ENCODE data around the gene RPL7L1.
"Not testable (repeated sequence)": the region's sequence is repeated elsewhere in the genome, so short reads cannot be mapped to it uniquely, and the experiment has no call there.

The RPL7L1 gene

DNA sequence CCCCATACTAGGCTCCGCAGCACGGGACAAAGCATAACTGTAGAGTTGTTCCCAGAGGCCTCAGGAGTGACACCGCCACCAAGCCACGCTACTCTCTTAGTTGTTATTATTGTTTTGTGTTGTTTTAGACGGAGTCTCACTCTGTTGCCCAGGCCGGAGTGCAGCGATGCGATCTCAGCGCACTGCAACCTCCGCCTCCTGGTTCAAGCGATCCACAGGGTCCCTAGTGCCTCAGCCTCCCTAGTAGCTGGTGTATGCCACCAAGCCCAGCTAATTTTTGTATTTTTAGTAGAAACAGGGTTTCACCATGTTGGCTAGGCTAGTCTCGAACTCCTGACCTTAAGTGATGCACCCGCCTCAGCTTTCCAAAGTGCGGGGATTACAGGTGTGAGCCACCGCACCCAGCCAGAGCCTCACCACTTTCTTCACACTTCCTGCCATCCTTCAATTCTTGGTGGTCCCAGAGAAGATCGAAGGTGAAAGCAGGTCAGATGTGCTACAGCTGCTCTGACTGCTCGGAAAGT lies 11.8 kb downstream of the RPL7L1 start:
- DNase-seq (ENCODE audit: low read depth) = no peak

DNA sequence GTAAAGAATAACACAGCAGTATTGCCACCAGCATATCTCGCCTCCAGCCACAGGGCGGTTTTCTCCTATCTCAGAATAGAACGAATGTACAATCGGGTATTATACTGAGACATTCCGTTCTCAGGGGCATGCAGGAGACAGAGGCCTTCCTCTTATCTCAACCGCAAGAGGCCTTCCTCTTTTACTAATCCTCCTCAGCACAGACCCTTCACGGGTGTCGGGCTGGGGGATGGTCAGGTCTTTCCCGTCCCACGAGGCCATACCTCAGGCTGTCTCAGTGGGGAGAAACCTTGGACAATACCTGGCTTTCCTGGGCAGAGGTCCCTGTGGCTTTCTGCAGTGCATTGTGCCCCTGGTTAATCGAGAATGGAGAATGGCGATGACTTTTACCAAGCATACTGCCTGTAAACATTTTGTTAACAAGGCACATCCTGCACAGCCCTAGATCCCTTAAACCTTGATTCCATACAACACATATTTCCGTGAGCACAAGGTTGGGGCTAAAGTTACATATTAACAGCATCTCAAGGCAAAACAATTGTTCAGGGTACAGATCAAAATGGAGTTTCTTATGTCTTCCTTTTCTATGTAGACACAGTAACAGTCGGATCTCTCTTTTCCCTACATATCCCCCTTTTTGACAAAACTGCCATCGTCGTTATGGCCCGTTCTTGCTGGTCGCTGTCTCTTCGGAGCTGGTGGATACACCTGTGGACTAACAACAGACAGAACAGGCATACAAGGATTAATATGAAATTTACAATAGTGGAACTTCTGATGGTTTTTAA lies 14.8 kb downstream of the RPL7L1 start:
- not testable (repeated sequence) for DNase-seq (ENCODE audit: low read depth)

DNA sequence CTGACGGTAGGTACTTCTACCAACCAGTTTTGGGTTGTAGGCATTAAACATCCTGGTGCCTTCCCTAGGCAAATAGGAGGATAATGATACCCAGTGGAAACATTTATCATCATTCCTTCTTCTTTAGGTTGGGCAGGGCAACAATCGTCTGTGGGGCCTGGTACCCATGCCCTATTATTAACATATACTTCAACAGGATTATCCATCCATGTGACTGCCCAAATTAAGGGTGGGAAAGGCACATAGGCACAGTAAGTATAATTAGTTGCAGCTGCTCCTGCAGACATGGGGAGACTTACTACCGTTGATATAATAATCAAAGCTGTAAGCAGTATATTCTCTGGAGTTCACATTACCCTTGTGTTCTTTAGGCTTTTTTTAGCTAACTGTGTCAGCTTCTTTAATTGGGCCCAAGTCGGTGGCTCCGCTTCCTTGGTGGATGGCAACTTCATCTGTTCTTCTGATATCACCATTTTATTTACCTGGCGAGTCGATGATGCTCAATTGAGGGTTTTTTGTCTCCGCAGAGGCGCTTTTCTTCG lies 16.8 kb downstream of the RPL7L1 start:
- no peak for DNase-seq (ENCODE audit: low read depth)

DNA sequence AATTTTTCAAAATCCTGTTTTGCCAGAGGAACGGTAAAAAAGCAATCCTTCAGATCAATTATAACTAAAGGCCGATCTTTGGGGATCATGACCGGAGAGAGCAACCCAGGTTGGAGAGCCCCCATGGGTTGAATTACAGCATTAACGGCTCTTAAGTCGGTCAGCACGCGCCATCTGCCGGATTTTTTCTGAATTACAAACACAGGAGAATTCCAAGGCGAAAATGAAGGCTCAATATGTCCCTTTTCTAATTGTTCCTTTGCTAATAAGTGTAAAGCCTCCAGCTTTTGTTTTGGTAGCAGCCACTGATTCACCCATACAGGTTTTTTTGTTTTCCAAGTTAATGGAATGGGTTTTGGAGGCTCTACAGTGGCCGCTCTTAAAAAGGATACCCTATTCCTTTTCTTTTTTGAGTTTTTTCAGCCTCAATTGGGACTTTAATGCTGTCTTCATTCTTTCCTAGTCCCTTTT lies 19.5 kb downstream of the RPL7L1 start:
- DNase-seq (ENCODE audit: low read depth) = peak; percentile 58

DNA sequence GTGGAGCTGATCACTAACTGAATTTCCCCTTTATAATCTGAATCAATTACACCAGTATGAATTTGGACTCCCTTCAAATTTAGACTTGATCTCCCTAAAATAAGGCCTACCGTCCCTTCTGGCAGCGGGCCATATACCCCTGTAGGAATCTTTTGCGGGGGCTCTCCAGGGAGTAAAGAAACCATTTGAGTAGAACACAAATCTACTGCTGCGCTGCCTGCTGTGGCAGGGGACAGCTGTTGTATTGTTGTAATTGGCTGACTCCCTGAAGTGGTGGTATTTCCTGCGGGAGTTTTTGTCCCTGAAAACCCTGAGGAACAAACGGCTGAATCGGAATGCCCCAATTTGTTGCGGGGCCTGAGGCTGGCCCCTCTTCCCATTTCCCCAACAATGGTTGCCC lies 20.5 kb downstream of the RPL7L1 start:
- DNase-seq (ENCODE audit: low read depth) = no peak

DNA sequence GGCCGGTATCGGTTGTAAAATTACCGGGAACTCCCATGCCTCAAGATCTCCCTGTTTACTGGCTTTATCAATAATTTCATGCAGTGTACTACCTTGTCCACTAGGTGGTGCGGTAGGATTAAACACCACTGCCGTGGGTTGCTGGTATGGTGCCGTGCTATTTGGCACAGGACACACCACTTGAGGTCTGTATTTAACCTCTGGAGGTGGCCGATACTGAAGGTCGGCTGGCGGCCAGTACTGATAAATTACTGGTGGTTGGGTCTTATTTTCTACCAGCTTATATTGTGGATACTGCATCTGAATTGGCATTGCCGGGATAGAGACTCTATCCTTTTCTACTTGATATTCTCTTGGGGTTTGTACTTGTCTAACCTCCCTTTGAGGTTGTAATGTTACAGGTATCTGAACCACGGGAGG lies 22.1 kb downstream of the RPL7L1 start:
- peak; percentile 70 for DNase-seq (ENCODE audit: low read depth)

DNA sequence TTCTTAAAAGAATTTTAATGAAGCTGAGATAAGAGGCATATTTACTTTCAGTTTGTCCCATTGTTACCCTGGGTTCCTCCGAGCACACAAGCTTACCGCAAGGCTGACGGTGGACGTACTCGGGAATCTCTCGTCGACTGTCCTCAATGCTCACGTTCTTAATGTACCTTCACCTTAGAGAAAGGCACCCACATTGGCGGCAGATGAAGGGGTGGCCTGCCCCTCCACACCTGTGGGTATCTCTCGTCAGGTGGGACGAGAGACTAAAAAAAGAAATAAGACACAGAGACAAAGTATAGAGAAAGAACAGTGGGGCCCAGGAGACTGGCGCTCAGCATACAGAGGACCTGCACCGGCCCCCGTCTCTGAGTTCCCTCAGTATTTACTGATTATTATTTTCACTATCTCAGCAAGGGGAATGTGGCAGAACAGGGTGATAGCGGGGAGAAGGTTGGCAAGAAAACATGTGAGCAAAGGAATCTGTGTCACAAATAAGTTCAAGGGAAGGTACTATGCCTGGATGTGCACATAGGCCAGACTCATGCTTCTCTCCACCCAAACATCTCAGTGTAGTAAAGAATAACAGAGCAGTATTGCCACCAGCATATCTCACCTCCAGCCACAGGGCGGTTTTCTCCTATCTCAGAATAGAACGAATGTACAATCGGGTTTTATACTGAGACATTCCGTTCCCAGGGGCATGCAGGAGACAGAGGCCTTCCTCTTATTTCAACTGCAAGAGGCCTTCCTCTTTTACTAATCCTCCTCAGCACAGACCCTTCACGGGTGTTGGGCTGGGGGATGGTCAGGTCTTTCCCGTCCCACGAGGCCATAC lies 23.2 kb downstream of the RPL7L1 start:
- DNase-seq (ENCODE audit: low read depth) = not testable (repeated sequence)

DNA sequence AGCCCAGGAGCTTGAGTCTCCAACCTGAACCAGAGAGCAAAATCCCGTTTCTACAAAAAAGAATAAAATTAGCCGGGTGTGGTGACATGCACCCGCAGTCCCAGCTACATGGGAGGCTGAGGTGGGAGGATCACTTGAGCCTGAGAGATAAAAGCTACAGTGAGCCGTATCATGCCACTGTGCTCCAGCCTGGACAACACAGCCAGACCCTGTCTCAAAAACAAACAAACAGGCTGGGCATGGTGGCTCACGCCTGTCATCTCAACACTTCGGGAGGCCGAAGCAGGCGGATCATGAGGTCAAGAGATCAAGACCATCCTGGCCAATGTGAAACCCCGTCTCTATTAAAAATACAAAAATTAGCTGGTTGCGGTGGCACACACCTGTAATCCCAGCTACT lies 25.1 kb downstream of the RPL7L1 start:
- DNase-seq (ENCODE audit: low read depth) = no peak

DNA sequence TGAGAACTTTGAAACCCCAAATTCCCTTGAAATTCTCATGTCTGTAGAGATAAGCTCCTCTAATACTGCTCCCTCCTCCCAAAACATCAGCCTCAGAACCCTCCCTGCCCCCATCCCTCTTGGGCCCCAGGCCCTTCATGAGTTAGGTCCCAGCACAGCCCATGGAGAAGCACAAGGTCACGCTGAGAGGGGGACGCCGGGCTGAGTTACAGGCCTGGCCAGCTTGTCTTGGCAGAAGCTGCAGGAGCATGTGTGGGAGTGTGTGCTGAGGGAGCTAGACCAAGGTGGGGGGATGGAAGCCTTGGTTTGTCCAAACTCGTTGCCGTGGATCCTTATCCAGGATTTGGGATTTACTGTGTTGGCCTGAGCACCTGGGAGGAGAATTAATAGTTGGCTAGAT lies 27.9 kb downstream of the RPL7L1 start:
- DNase-seq (ENCODE audit: low read depth) = no peak

DNA sequence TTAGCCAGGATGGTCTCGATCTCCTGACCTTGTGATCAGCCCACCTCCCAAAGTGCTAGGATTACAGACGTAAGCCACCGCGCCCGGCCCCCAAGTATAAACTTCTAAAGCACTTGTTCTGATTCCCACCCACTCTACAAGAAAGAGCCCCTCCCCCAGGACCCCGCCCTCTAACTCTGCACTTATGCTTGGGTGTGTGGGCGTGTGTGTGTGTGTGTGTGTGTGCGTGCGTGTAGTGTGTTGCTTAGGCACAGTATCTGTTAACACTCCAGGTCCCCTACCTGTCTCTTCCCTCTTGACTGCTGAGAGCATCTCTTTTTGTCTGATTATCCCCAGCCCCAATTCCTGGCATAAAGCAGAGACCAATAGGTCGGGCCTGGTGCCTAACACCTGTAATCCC lies 30.4 kb downstream of the RPL7L1 start:
- no peak for DNase-seq (ENCODE audit: low read depth)

DNA sequence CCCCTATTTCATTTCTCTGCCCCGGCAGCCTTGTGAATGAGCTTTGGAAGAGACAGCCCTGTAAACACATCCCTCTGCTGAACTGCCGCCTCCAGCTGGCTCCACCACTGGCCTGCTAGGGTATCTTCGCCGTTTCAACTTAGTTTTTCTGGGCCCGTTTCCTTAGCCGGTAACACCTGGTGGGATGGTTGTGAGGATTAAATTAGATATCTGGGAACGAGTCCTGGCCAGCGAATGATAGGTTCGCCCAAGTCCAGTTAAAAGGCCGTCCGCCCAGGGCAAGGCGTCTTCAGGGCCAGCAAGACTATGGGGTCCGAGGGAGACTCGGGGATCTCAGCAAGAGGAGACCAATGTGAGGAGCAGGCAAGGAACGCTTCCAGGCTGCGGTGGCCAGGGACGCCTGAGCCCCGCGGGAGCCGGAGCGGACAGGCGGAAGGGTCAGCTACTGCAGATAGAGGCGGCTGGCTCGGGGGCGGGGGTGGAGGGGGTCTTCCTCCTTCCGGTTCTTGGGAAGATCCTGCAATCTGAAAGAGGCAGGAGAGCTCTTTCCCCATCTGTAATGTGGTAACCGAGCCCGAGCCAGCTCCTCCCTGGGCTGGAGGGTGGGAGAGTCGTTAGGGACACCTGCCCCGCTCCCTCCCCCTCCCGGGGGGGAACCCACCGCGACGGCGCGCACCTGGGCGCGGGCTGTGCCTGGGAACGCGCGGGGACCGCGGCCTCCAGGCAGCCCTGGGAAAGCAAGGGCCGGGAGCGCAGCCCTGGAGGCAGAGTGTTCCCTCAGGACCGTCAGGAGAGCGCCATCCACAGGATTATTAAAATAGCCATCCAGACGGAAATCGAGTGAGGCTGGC lies 32.0 kb downstream of the RPL7L1 start:
- DNase-seq (ENCODE audit: low read depth) = peak; percentile 9

DNA sequence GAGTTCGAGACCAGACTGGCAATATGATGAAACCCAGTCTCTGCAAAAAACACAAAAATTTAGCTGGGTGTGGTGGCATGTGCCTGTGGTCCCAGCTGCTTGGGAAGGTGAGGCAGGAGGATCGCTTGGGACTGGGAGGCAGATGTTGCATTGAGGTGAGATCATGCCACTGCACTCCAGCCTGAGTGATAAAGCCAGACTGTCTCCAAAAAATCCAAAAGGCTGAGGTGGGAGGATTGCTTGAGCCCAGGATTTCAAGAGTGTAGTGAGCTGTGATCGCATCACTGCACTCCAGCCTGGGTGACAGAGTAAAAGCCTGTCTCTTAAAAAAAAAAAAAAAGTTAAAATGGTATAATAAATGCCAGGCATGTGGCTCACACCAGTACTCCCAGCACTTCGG lies 35.1 kb downstream of the RPL7L1 start:
- no peak for DNase-seq (ENCODE audit: low read depth)

DNA sequence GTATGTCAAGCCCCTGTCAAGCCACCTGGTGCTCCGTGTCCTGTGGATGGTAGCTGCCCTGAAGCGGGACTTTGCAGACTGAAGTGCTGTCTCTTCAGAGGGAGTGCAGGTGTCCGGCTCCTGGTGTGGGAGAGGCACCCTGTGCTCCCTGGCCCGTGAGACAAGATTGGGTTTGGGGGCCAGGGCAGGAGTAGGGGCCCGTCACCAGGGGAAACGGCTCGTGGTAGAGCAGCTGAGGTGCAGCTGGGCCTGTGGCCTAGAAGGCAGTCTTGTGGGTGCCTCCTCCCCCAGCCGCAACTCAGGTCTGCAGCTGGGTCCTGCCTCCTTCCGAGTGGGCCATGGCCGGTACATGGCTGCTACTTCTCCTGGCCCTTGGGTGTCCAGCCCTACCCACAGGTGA lies 36.3 kb downstream of the RPL7L1 start, which contains the start of gene PTCRA:
Gene PTCRA (plus strand): TSS at position 322 of the 400 bp plus-strand sequence. CDS start 17 bp downstream, at position 339.
- no peak for DNase-seq (ENCODE audit: low read depth)

DNA sequence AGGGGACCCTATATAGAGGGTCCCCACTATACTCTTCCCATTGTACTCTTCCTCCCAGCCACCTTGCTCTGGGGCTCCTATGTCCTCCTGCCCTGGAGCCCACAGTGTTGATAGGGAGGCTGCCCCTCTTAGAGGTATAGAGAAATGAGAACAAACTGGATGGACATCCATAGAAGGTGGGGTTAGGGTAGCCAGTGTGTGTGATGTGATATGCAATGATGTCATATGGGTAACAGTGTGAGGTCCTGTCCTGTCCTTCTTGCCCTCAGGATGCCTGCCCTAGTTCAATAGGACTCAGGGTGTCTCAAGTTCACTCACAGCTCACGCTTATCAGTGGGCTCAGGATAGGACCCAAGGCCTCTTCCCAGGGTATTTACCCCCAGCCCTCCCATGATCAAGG lies 36.9 kb downstream of the RPL7L1 start:
- no peak for DNase-seq (ENCODE audit: low read depth)

DNA sequence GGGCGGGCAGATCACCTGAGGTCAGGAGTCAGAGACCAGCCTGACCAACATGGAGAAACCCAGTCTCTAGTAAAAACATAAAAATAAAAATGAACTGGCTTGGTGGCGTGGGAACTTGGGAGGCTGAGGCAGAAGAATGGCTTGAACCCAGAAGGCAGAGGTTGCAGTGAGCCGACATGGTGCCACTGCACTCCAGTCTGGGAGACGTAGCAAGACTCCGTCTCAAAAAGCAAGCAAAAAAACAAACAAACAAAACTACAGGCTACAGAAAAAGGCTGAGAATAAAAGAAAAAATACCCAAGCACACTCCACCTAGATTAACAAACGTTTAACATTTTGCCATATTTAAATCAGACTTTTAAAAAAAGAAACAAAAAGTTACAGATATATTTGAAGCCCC lies 42.4 kb downstream of the RPL7L1 start:
- no peak for DNase-seq (ENCODE audit: low read depth)

DNA sequence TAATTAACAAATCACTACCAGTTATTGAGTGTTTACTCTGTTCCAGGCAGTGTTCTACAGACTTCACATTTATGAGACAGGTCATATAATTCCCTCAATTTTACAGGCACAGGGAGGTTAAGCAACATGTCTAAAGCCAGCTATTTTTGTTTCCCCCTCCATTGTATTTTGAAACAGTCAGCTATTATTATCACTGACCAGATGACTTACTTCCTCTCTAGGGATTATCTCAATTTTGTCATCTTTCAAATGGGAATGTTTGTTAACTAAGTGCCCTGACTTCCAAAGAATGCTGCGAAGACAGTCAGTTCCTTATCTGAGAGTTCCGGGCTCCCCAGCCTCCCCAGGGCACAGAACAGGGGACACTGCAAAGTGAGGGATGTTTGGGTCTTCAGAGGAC lies 44.2 kb downstream of the RPL7L1 start:
- DNase-seq (ENCODE audit: low read depth) = peak; percentile 28

DNA sequence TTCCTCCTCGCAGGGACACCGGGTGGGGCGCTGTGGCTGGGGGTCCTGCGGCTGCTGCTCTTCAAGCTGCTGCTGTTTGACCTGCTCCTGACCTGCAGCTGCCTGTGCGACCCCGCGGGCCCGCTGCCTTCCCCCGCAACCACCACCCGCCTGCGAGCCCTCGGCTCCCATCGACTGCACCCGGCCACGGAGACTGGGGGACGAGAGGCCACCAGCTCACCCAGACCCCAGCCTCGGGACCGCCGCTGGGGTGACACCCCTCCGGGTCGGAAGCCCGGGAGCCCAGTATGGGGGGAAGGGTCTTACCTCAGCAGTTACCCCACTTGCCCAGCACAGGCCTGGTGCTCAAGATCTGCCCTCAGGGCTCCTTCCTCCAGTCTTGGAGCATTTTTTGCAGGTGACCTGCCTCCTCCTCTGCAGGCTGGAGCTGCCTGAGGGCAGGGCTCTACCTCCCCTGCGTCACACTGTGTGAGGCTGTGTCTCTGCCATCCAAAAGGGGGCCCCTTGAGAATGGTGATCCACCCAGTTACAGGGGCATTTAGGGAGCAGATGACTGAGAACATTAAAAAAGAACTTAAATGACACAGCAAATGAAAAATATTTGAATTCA lies 45.9 kb downstream of the RPL7L1 start:
- no peak for DNase-seq (ENCODE audit: low read depth)

DNA sequence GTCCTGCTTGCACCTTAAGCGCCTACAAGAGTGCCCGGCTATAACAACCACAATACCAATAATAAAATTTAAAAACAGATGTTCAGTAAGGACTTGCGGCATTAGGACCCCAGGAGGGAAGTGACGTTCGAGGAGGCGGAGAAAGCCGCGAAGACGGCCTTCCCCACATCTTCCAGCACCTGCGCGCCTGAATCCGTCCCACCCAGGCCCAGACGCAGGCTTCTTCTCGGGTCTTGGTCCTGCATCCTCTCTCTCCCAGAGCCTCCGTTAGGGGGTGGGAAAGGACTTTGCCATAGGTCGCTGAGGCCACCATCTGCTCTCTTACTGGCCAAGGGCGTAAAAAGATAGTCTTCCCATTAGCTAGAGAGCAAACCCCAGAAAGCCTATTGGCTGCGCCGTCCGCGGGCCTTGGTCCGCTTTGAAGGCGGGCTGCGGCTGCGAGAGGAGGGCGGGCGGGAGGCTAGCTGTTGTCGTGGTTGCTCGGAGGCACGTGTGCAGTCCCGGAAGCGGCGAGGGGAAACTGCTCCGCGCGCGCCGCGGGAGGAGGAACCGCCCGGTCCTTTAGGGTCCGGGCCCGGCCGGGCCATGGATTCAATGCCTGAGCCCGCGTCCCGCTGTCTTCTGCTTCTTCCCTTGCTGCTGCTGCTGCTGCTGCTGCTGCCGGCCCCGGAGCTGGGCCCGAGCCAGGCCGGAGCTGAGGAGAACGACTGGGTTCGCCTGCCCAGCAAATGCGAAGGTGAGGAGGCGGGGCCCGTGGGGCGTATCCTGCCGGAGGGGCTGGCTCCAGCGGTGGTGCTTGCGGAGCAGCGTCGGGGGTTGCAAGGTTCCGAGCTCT lies 49.8 kb downstream of the RPL7L1 start, which contains the start of gene CNPY3:
Gene CNPY3 (plus strand): TSS at position 495 of the 835 bp plus-strand sequence. CDS start 91 bp downstream, at position 586.
- DNase-seq (ENCODE audit: low read depth) = peak; percentile 99

DNA sequence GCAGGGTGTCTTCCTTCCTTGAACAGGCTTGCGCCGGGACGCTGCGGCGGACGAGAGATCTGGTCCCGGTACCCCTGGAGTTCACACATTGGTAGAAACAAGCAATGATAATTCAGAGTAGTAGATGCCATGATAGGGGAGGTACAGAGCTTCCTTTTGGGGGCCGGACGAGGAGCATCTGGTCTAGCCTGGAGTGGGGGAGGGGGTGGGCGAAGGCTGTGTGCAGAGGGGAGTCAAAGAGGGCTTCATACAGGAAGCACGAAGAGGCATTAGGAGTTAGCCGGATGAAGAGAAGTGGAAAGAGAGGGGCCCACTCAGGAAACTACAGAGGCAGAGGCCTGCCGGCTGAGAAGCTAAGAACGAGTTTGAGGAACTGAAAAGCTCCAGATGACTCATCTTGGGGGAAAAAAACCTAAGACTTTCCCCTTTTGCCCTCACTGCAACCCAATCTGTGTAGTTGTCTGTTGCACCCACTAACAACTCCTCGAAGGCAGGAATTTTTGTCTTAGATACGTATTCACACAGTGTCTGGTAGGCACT lies 50.5 kb downstream of the RPL7L1 start:
- peak; percentile 91 for DNase-seq (ENCODE audit: low read depth)

DNA sequence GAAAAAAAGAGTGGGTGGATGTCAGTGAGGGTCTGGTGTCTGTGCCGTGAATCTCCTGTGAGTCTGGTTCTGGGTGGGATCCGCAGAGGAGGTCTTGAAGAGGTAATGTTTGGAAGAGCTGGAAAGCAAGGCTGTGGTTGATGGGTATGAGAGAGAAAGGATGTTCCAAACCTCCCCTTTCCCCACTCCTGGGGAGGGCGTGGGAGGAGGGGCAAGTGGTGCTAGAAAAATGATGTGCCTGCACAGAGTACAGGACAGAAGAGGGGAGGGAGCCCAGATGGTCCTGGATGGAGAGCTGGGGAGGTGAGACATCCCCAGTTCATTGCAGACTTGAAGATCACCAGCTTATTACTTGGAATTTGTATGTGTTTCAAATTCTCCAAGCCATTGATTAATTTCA lies 53.0 kb downstream of the RPL7L1 start:
- DNase-seq (ENCODE audit: low read depth) = no peak
